T47D (cell line): Measurements from ENCODE around the gene BCS1L.
"Not testable (repeated sequence)": the region's sequence is repeated elsewhere in the genome, so short reads cannot be mapped to it uniquely, and the experiment has no call there.

Experiments
- DNase-seq, 2 experiments: peaks; one replicate each; pipeline versions ENCODE4 v3.0.0 to v3.0.0-alpha.2; 2011 to 2012; ENCODE audit warnings: low read depth in 1 of 2, low spot score in 1 of 2
- JUND ChIP-seq: IDR thresholded peaks from 2 replicates; pipeline ENCODE4 v1.6.1; 2012; ENCODE audit warnings: low read depth
- in situ Hi-C: cut with HindIII; loops from 2 replicates; pipeline ENCODE4 v1.10.0; 2016; ENCODE audit warnings: low sequenced_read_pairs, low pct_unique_long_range_greater_than_20kb

BCS1L gene

GRCh38 chr2:218664653-218665052 is 5.2 kb downstream of the BCS1L start:
- DNase-seq = no peak
- in situ Hi-C loops = no loop called here
- TF ChIP-seq JUND = no peak

- DNase-seq = no peak
- TF ChIP-seq JUND = no peak
- in situ Hi-C loops = no loop called here
Observed at GRCh38 chr2:218671097-218671653, 11.7 kb downstream of the BCS1L start.

- in situ Hi-C loops = no loop called here
- no peak for TF ChIP-seq JUND
- peak; percentile 67 to 86 for DNase-seq
Observed at GRCh38 chr2:218671654-218672566, 12.4 kb downstream of the BCS1L start, which contains the start of the genes RNF25 and STK36. RNF25 (minus strand) TSS chr2:218672002; CDS start chr2:218671970, 32 bp downstream. STK36 (plus strand) TSS chr2:218672086; CDS start chr2:218672830, 744 bp downstream.

- in situ Hi-C loops = no loop called here
- DNase-seq = no peak
- no peak for TF ChIP-seq JUND
Observed at GRCh38 chr2:218679119-218679518, 19.6 kb downstream of the BCS1L start.

- no peak for TF ChIP-seq JUND
- no peak for DNase-seq
- in situ Hi-C loops = no loop called here
Observed at GRCh38 chr2:218680061-218680460, 20.6 kb downstream of the BCS1L start.

GRCh38 chr2:218687400-218688060 is 28.0 kb downstream of the BCS1L start:
- peak; percentile 38 to 86 for DNase-seq
- in situ Hi-C loops = not testable (repeated sequence)

GRCh38 chr2:218691234-218691633 is 31.8 kb downstream of the BCS1L start:
- in situ Hi-C loops = no loop called here
- TF ChIP-seq JUND = no peak
- no peak for DNase-seq

GRCh38 chr2:218694405-218695145 is 35.1 kb downstream of the BCS1L start:
- in situ Hi-C loops = no loop called here
- DNase-seq = no peak
- TF ChIP-seq JUND = no peak

- no peak for DNase-seq
- TF ChIP-seq JUND = no peak
- in situ Hi-C loops = no loop called here
Observed at GRCh38 chr2:218698885-218699284, 39.4 kb downstream of the BCS1L start.

- TF ChIP-seq JUND = no peak
- no peak for DNase-seq
- in situ Hi-C loops = no loop called here
Observed at GRCh38 chr2:218701806-218702205, 42.3 kb downstream of the BCS1L start.

GRCh38 chr2:218703341-218703740 is 43.9 kb downstream of the BCS1L start:
- DNase-seq = no peak
- in situ Hi-C loops = no loop called here
- TF ChIP-seq JUND = no peak

GRCh38 chr2:218708086-218708485 is 48.6 kb downstream of the BCS1L start:
- in situ Hi-C loops = no loop called here
- no peak for TF ChIP-seq JUND
- no peak for DNase-seq
